ENCODE data around the gene AKAP7. TPM values are rescaled to one million over a fixed set of nuclear protein-coding genes. Genes with fewer than 3 reads are reported as not detected.

Gene AKAP7
- polyA plus RNA-seq, 1 of the 3 experiments (the other 2 are of a cell fraction), result 0.58 TPM

DNA sequence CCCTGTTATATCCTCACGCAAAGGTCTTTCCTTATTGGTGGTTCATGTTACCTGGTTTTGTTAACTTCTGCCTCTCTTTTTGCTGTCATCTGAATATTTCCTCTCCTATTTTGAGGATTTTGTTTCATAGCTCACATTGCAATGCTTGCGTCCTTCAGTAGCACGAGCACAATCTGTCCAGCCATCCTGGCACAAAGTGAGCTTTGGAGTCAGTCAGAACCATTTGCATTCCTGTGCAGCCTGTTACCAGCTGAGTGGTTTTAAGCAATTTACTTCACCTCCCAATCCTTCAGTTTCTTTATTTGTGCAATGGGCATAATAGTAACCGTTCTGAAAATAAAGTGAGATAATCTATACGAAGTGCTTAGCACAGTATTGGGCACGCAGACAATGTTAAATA lies 42.7 kb downstream of the AKAP7 start:
- Histone ChIP-seq H3K9me2 (no peaks in the 10 kb centered on the region), H3K4me3 (ENCODE audit: low read depth in 2 of 2, low read length in 1 of 2) (no peak overlapping the region), H3K4me1 (ENCODE audit: control insufficient read depth in 1 of 2, insufficient read depth in 2 of 2, low read depth in 1 of 2, low read length in 1 of 2) (no peaks in the 10 kb centered on the region), H3K9ac (no peak overlapping the region), H2AFZ (ENCODE audit: low read depth) (no peak overlapping the region), H3K9me3 (no peaks in the 10 kb centered on the region), H3K36me3 (replicated peaks in 1 of 2; ENCODE audit: control insufficient read depth in 1 of 2, insufficient read depth in 2 of 2, low read length in 1 of 2) (no peaks in the 10 kb centered on the region), H3K27me3 (ENCODE audit: insufficient read depth) (0 out of 2 replicates have a peak, but pooled peaks cover 4% of the 10 kb centered on the region), H3K27ac (ENCODE audit: low read depth in 2 of 2, low read length in 1 of 2) (no peak overlapping the region), H3K79me2 (ENCODE audit: insufficient read depth) (no peaks in the 10 kb centered on the region), H3F3A (replicated peaks; ENCODE audit: insufficient read depth) (no peaks in the 10 kb centered on the region), H3K4me2 (no peak overlapping the region), H4K20me1 (ENCODE audit: insufficient read depth) (no peaks in the 10 kb centered on the region)
- ChIA-PET POLR2A (no interaction called here), CTCF (no interaction called here)
- no peak for TF ChIP-seq PBX3 (IDR thresholded peaks at IDR 0.05)
- no peak for TF ChIP-seq IRF3 (IDR thresholded peaks at IDR 0.05; ENCODE audit: low read depth, low read length)
- TF ChIP-seq, protein P1, sequence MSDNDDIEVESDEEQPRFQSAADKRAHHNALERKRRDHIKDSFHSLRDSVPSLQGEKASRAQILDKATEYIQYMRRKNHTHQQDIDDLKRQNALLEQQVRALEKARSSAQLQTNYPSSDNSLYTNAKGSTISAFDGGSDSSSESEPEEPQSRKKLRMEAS (IDR thresholded peaks at IDR 0.05; ENCODE audit: low read depth), result no peak
- no peak for TF ChIP-seq GATA2 (CRISPR knock-in tag; IDR thresholded peaks at IDR 0.05)
- no peak for TF ChIP-seq FOXM1 (IDR thresholded peaks at IDR 0.05; ENCODE audit: low read depth)
- TF ChIP-seq RXRA (IDR thresholded peaks at IDR 0.05; ENCODE audit: borderline replicate concordance, low read depth), result no peak
- no peak for TF ChIP-seq EP300 (IDR thresholded peaks at IDR 0.05; ENCODE audit: borderline replicate concordance in 1 of 2, low read depth in 1 of 2, low read length in 1 of 2)
- no peak for TF ChIP-seq ZBTB33 (IDR thresholded peaks at IDR 0.05; ENCODE audit: borderline replicate concordance, low read depth)
- no peak for TF ChIP-seq NRF1 (IDR thresholded peaks at IDR 0.05; ENCODE audit: low read depth, low read length)
- TF ChIP-seq USF1 (IDR thresholded peaks at IDR 0.05; ENCODE audit: borderline replicate concordance, low read depth), result no peak
- no peak for TF ChIP-seq RCOR1 (IDR thresholded peaks at IDR 0.05; ENCODE audit: low read length)
- TF ChIP-seq NFIC (IDR thresholded peaks at IDR 0.05; ENCODE audit: borderline replicate concordance), result no peak
- no peak for TF ChIP-seq JUND (IDR thresholded peaks at IDR 0.05)
- no peak for TF ChIP-seq RFX5 (IDR thresholded peaks at IDR 0.05; ENCODE audit: low read length)
- no peak for TF ChIP-seq TEAD4 (IDR thresholded peaks at IDR 0.05; ENCODE audit: borderline replicate concordance, insufficient read depth)
- TF ChIP-seq ELF1 (IDR thresholded peaks at IDR 0.05), result no peak
- TF ChIP-seq MXI1 (IDR thresholded peaks at IDR 0.05; ENCODE audit: low read depth, low read length), result no peak
- no peak for TF ChIP-seq TCF12 (IDR thresholded peaks at IDR 0.05)
- no peak for TF ChIP-seq YY1 (IDR thresholded peaks at IDR 0.05; ENCODE audit: low read depth)
- 64% methylated on average over 6 of the region's 6 CpGs for WGBS (ENCODE audit: low lambda C conversion rate)
- no peak for DNase-seq
